Colonic mucosa (tissue), 4 donors: Measurements from ENCODE around the gene PSMD13. TPM values are rescaled to one million over a fixed set of nuclear protein-coding genes. Genes with fewer than 3 reads are reported as not detected.

Experiments used
- DNase-seq: peaks from one replicate; pipeline ENCODE4 v3.0.0-alpha.2; 2020
- H3K27ac ChIP-seq: fragments of 200-600 bp; one replicate; pipeline ENCODE4 v1.8.0; 2021
- H3K27me3 ChIP-seq: fragments of 200-600 bp; one replicate; pipeline ENCODE4 v1.8.0; 2021
- H3K36me3 ChIP-seq: fragments of 200-600 bp; one replicate; pipeline ENCODE4 v1.8.0; 2021
- H3K4me1 ChIP-seq: fragments of 200-600 bp; one replicate; pipeline ENCODE4 v1.8.0; 2021; ENCODE audit warnings: mild to moderate bottlenecking
- H3K4me3 ChIP-seq: fragments of 200-600 bp; one replicate; pipeline ENCODE4 v1.8.0; 2021
- H3K9ac ChIP-seq, 2 donors: one replicate each; pipeline ENCODE4 v1.7.0; 2013; ENCODE audit warnings: control low read depth in 2 of 2, low read depth in 2 of 2, low read length in 2 of 2
- H3K9me3 ChIP-seq: fragments of 200-600 bp; one replicate; pipeline ENCODE4 v1.8.0; 2021
- intact Hi-C: fragments of 100-400 bp; cut with DNase I; formaldehyde crosslinking; loops from one replicate; pipeline ENCODE4 v1.14.1; 2022
- total RNA-seq, 2 donors: library from RNA; stranded (reverse); fragmentation: NEBNext Ultra II Directional in 1 of 2; extraction: Animal tissue kit (Norgen Biotek cat#: 25700) in 1 of 2; gene quantifications; one replicate each; pipeline ENCODE4 v1.2.1, GENCODE V29; 2021
- TF ChIP-seq, protein P1 (sequence below): fragments of 200-600 bp; IDR thresholded peaks from one replicate; pipeline ENCODE4 v1.8.0; 2022; ENCODE audit warnings: antibody characterized with exemption, mild to moderate bottlenecking
- donor health status: healthy.
- donor health status: DM: no; HTN: no; CAD: no.
- donor health status: DM: no; HTN: no; CAD: no.

Gene PSMD13
- total RNA-seq, 2 donors from 2014 or later = 99.0 to 145 TPM

- intact Hi-C loops = no loop called here
- Histone ChIP-seq H3K9me3 (no peaks in the 10 kb centered on the region), H3K36me3 (no peaks in the 10 kb centered on the region), H3K4me1 (no peaks in the 10 kb centered on the region), H3K9ac (no peak overlapping the region), H3K27me3 (no peaks in the 10 kb centered on the region), H3K4me3 (no peak overlapping the region), H3K27ac (no peak overlapping the region)
- TF ChIP-seq, protein P1, sequence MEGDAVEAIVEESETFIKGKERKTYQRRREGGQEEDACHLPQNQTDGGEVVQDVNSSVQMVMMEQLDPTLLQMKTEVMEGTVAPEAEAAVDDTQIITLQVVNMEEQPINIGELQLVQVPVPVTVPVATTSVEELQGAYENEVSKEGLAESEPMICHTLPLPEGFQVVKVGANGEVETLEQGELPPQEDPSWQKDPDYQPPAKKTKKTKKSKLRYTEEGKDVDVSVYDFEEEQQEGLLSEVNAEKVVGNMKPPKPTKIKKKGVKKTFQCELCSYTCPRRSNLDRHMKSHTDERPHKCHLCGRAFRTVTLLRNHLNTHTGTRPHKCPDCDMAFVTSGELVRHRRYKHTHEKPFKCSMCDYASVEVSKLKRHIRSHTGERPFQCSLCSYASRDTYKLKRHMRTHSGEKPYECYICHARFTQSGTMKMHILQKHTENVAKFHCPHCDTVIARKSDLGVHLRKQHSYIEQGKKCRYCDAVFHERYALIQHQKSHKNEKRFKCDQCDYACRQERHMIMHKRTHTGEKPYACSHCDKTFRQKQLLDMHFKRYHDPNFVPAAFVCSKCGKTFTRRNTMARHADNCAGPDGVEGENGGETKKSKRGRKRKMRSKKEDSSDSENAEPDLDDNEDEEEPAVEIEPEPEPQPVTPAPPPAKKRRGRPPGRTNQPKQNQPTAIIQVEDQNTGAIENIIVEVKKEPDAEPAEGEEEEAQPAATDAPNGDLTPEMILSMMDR = no peak
- peak; percentile 13 for DNase-seq
These were observed 39.7 kb upstream of the PSMD13 start for GRCh38 chr11:196786-197731.

DNA sequence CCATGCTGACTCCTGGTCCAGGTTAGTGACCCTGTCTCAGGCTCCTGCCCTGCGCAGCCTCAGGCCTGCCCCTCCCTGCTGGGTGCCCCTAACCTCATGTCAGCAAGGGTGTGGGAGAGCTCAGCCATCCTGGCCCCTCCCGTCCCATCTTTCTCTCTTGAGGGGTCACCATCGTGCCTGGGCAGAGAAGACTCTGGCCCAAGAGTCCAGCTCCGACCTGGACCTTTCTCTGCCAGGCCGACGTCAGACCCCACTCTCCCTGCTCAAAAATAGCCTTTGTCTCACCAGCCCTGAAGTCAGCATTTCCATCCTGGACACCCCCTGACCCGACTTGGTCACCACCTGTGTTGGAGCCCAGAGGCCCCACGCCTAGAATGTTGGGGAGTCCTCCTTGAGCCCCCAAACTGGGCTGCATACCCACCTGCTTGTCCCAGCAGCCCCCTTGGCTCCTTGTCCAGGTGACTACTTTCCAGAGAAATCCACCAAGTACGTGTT, 39.0 kb upstream of the PSMD13 start:
- intact Hi-C loops = no loop called here
- H3K27me3 ChIP-seq = no peaks in the 10 kb centered on the region
- H3K9ac ChIP-seq = no peak overlapping the region
- no peaks in the 10 kb centered on the region for H3K9me3 ChIP-seq
- H3K4me1 ChIP-seq = no peaks in the 10 kb centered on the region
- DNase-seq = peak; percentile 13
- TF ChIP-seq, protein P1 = no peak
- H3K36me3 ChIP-seq = no peaks in the 10 kb centered on the region
- no peak overlapping the region for H3K4me3 ChIP-seq
- no peak overlapping the region for H3K27ac ChIP-seq

GRCh38 chr11:198236-198806, 38.5 kb upstream of the PSMD13 start:
- Histone ChIP-seq H3K27me3 (no peaks in the 10 kb centered on the region), H3K27ac (no peak overlapping the region), H3K36me3 (no peaks in the 10 kb centered on the region), H3K9ac (no peak overlapping the region), H3K4me3 (no peak overlapping the region), H3K9me3 (no peaks in the 10 kb centered on the region), H3K4me1 (no peaks in the 10 kb centered on the region)
- TF ChIP-seq, protein P1 = no peak
- intact Hi-C loops = no loop called here
- DNase-seq = no peak

DNA sequence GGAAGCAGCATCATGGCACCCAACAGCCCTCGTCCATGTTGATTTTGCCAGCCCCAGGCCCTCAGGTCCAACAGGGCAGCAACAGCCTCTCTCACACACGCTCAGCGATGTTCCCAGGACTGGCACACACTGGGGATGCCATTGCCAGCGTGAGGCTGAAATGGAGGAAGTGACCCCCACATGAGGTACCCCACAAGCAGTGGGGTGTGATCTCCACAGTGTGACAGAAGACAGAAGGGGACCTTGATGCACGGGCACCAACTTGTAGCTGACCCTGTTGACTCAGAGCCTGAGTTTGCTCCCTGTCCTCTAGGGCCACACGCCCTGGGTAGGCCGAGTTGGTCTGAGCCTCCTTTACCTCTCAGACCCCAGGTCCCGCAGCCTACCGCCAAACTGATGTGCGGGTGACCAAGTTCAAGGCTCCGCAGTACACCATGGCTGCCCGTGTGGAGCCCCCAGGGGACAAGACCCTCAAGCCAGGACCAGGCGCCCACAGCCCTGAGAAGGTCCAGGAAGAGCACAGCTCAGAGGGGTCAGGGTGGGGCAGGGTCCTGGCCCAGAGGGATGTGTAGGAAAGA, 37.7 kb upstream of the PSMD13 start:
- H3K9me3 ChIP-seq = no peaks in the 10 kb centered on the region
- peaks cover 2% of the 10 kb centered on the region for H3K36me3 ChIP-seq
- H3K4me3 ChIP-seq = no peak overlapping the region
- no peaks in the 10 kb centered on the region for H3K27me3 ChIP-seq
- H3K4me1 ChIP-seq = no peaks in the 10 kb centered on the region
- TF ChIP-seq, protein P1 = no peak
- DNase-seq = peak; percentile 12
- no peak overlapping the region for H3K27ac ChIP-seq
- intact Hi-C loops = no loop called here
- no peak overlapping the region for H3K9ac ChIP-seq

DNA sequence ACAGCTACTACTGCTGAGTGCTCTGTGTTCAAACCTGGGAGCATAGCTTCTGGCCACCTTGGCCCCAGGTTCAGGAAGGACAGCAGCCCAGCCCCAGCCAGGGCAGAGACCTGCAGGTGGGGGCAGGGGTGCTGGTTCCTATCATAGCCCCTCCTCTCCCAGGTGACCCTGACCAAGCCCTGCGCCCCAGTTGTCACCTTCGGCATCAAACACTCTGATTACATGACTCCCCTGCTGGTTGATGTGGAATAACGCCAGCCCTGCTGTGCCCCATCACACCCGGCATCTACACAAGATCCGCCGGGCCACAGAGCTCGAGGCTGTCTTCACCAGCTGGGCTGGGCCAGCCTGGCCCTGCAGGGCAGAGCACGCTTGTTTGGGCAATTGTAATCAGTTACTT, 37.0 kb upstream of the PSMD13 start:
- no peak for DNase-seq
- TF ChIP-seq, protein P1 = no peak
- Histone ChIP-seq H3K27me3 (no peaks in the 10 kb centered on the region), H3K36me3 (peaks cover 8% of the 10 kb centered on the region), H3K9ac (no peak overlapping the region), H3K9me3 (no peaks in the 10 kb centered on the region), H3K27ac (no peak overlapping the region), H3K4me3 (no peak overlapping the region), H3K4me1 (no peaks in the 10 kb centered on the region)
- intact Hi-C loops = no loop called here
